Measurements from ENCODE around the gene FOXP4.

- TF ChIP-seq POLR2A (IDR thresholded peaks at IDR 0.05; ENCODE audit: low read length) (no peak), GATA1 (IDR thresholded peaks at IDR 0.05; ENCODE audit: low read depth, low read length) (no peak)
Observed at GRCh38 chr6:41557335-41557734, 11.2 kb downstream of the FOXP4 start.
